Neural cell (in vitro differentiated cells): ENCODE results near the gene PLD3.

ENCODE experiments used
- EP300 ChIP-seq: fragments of 450-650 bp; conservative IDR thresholded peaks from 2 replicates; pipeline ENCODE4 v1.6.1; 2014; ENCODE audit warnings: antibody characterized with exemption, mild to moderate bottlenecking, moderate library complexity; ENCODE audit not compliant: poor library complexity, severe bottlenecking
- EZH2 ChIP-seq: fragments of 200-600, 300-800 bp; shearing (Covaris generic), sonication (generic); IDR thresholded peaks from 2 replicates; pipeline ENCODE4 v1.6.1; 2014; ENCODE audit warnings: antibody characterized with exemption, low read length, borderline replicate concordance, mild to moderate bottlenecking; ENCODE audit not compliant: insufficient read depth, poor library complexity, severe bottlenecking
- POLR2AphosphoS5 ChIP-seq: IDR thresholded peaks from 2 replicates; pipeline ENCODE4 v1.6.1; 2012
- SMC3 ChIP-seq: fragments of 450-650 bp; conservative IDR thresholded peaks from 2 replicates; pipeline ENCODE4 v1.6.1; 2014; ENCODE audit warnings: antibody characterized with exemption, mild to moderate bottlenecking, moderate library complexity; ENCODE audit not compliant: poor library complexity
- TF ChIP-seq, protein P1 (sequence below): fragments of 450-650 bp; IDR thresholded peaks from 2 replicates; pipeline ENCODE4 v1.5.1; 2014; ENCODE audit warnings: antibody characterized with exemption, mild to moderate bottlenecking, moderate library complexity; ENCODE audit not compliant: poor library complexity, severe bottlenecking
- TF ChIP-seq, protein P2 (sequence below): IDR thresholded peaks from 2 replicates; pipeline ENCODE4 v1.6.1; 2012; ENCODE audit warnings: borderline replicate concordance

DNA sequence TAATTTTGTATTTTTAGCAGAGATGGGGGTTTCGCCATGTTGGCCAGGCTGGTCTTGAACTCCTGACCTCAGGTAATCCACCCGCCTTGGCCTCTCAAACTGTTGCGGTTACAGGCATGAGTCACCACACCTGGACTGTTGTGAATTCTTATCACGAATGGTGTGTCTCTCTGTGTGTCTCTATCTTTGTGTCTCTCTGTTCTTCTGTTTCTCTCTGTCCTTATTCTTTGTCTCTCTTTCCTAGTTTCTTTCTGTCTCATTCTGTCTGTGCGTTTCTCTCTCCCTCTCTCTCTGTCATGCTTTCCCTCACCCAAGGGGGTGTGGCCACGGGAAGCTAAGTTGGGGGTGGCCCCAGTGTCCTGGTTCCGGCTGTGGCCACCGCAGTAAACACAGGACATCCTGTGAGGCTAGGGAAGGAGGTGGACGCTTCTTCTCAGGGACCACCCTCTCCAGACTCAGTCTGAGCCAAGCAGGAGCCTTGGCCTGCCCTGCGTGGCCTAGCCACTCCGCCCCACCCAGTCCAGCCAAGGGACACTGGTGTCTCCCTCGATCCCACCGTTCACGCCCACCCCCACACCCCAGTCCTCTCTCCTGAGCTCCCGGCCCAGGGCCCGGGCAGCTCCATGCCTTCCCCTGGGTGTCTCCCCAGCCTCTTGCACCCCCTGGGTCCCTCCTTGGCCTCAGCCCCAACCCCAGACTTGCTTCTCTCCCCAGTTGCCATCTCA, 68.6 kb downstream of the PLD3 start:
- TF ChIP-seq, protein P1, sequence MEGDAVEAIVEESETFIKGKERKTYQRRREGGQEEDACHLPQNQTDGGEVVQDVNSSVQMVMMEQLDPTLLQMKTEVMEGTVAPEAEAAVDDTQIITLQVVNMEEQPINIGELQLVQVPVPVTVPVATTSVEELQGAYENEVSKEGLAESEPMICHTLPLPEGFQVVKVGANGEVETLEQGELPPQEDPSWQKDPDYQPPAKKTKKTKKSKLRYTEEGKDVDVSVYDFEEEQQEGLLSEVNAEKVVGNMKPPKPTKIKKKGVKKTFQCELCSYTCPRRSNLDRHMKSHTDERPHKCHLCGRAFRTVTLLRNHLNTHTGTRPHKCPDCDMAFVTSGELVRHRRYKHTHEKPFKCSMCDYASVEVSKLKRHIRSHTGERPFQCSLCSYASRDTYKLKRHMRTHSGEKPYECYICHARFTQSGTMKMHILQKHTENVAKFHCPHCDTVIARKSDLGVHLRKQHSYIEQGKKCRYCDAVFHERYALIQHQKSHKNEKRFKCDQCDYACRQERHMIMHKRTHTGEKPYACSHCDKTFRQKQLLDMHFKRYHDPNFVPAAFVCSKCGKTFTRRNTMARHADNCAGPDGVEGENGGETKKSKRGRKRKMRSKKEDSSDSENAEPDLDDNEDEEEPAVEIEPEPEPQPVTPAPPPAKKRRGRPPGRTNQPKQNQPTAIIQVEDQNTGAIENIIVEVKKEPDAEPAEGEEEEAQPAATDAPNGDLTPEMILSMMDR = no peak
- TF ChIP-seq EP300 (no peak), EZH2 (no peak), POLR2AphosphoS5 (no peak), SMC3 (no peak)
- TF ChIP-seq, protein P2, sequence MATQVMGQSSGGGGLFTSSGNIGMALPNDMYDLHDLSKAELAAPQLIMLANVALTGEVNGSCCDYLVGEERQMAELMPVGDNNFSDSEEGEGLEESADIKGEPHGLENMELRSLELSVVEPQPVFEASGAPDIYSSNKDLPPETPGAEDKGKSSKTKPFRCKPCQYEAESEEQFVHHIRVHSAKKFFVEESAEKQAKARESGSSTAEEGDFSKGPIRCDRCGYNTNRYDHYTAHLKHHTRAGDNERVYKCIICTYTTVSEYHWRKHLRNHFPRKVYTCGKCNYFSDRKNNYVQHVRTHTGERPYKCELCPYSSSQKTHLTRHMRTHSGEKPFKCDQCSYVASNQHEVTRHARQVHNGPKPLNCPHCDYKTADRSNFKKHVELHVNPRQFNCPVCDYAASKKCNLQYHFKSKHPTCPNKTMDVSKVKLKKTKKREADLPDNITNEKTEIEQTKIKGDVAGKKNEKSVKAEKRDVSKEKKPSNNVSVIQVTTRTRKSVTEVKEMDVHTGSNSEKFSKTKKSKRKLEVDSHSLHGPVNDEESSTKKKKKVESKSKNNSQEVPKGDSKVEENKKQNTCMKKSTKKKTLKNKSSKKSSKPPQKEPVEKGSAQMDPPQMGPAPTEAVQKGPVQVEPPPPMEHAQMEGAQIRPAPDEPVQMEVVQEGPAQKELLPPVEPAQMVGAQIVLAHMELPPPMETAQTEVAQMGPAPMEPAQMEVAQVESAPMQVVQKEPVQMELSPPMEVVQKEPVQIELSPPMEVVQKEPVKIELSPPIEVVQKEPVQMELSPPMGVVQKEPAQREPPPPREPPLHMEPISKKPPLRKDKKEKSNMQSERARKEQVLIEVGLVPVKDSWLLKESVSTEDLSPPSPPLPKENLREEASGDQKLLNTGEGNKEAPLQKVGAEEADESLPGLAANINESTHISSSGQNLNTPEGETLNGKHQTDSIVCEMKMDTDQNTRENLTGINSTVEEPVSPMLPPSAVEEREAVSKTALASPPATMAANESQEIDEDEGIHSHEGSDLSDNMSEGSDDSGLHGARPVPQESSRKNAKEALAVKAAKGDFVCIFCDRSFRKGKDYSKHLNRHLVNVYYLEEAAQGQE = no peak
